GM12873 (cell line): ENCODE results near the gene SKIDA1.

Source experiments
- TF ChIP-seq, protein P1 (sequence below): IDR thresholded peaks from 2 replicates; pipeline ENCODE4 v1.5.1; 2012; ENCODE audit warnings: low read depth, mild to moderate bottlenecking, moderate library complexity, low read length, control low read depth; ENCODE audit not compliant: insufficient read depth; ENCODE audit errors: missing control alignments

Gene SKIDA1

DNA sequence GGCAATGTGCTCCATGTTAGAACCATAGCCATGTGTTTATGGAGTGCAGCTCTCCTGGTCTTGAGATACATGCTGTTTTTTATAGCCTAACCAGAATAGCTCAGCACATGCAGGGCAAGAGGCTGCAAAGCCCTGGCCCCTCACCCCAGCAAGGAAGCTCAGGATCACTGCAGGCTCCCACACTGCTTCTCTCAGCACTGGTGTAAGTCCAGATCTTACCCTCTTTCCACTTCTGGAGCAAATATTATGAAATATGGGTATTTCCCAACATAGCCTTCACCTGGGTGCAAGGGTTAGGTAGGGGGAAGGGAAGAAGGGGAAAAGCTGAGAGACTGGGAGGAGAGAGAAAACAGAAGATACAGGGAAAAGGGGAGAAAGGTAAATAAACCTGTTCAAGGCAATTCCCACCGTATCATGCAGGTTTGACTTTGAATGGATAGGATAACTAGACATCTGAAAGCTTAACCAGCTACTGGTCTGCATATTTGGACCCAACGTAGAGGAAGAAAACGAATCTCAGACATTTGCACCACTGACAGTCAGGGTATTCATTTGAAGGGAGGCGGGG, 19.7 kb downstream of the SKIDA1 start:
- TF ChIP-seq, protein P1, sequence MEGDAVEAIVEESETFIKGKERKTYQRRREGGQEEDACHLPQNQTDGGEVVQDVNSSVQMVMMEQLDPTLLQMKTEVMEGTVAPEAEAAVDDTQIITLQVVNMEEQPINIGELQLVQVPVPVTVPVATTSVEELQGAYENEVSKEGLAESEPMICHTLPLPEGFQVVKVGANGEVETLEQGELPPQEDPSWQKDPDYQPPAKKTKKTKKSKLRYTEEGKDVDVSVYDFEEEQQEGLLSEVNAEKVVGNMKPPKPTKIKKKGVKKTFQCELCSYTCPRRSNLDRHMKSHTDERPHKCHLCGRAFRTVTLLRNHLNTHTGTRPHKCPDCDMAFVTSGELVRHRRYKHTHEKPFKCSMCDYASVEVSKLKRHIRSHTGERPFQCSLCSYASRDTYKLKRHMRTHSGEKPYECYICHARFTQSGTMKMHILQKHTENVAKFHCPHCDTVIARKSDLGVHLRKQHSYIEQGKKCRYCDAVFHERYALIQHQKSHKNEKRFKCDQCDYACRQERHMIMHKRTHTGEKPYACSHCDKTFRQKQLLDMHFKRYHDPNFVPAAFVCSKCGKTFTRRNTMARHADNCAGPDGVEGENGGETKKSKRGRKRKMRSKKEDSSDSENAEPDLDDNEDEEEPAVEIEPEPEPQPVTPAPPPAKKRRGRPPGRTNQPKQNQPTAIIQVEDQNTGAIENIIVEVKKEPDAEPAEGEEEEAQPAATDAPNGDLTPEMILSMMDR: no peak

DNA sequence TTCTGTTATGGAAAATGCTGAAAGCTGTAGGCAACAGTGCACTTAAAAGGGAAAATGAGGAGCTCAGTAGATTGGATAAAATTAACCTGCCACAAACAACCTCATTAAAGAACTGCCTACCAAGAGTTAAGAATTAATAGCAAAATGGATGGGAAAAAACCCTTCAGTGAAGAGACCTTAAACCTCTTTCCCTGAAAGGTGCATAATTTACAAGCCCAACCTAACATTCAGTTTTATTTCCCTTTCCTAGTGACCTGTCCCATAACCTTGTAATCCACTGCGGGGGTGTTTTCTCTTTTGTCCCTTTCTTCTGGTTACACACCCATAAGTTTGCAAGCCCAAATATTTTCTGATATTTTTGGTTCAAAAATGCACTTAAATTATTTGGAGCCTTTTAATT, 21.9 kb downstream of the SKIDA1 start:
- TF ChIP-seq, protein P1: no peak

DNA sequence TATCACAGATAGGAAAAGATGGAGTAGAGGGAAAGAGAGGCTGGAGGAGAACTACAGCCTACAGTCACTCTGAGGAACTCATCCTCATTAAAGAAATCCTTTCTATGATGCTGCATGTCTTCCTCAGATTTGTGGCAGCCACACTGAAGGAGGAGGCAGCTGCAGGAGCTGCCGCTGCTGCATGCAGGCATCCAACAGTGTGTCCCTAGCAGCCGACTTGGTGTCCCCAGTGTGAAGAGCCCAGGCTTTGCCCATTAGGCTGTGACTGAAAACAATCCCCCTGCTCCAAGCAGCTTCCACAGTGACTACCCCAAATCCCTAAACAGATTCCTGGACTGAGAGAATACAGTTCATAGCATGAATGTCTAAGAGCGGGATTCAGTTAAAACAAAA, 23.1 kb downstream of the SKIDA1 start:
- TF ChIP-seq, protein P1: no peak

DNA sequence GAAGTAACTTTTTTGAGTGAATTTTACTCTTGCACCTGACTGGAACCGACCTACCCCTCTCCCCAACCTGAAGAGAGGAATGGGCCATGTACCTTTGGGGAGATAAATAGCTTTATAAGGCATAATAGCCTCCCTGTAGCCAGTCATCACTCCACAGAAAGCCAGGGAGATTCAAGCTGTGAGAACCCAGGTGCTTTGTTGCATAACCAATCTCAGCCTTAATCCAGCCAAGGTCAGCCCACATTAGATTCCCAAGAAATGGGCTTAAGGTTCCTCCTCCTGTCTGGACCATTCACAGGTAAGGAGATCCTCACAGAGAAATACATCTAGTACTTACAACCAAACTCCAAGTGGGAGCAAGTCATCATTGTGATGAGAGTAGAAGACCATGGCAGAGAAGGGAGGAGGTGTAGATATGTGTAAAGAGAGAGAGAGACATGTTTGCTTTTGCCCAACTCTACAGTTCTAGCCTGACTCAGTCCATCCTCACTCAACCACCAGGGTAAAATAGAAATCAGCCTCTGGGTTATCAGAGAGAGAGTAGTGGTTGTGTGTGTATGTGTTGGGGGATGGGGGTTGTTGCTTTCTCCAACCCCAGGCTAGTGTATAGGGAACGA, 23.6 kb downstream of the SKIDA1 start:
- TF ChIP-seq, protein P1: no peak

DNA sequence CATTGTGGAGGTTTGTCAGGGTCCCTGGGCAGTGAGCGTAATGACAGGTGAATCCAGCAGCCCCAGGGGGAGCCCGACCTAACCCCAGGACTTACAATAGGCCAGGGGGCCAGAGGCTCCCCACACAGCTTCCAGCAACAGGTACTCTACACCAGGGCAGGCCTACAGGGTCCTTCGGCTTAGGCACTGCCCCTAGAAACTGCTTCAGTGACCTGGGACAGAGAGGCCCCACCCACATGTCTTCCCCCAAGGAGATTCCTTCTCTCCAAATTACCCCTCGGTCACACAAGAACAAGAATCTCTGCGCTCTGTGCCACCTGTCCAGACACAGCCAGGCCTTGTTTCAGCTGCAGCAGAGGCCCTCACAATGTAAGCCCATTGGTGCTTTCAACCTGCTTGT, 24.4 kb downstream of the SKIDA1 start:
- TF ChIP-seq, protein P1: no peak

DNA sequence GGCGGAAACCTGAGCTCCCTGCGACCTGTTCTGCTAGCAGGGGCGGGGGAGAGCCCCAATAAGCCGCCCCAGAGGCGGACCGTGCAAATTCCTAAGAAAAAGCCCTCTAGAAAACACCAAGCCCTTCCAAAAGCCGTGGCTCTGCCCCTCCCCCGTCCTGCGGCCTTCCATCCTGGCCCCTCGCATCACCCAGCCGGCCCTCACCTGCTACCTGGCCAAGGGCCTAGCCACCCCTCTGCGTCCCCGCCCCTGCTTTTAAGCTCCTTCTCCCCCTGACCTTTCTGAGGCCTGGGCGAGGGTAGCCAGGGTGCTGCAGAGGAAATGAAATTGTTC, 24.9 kb downstream of the SKIDA1 start:
- TF ChIP-seq, protein P1: no peak

DNA sequence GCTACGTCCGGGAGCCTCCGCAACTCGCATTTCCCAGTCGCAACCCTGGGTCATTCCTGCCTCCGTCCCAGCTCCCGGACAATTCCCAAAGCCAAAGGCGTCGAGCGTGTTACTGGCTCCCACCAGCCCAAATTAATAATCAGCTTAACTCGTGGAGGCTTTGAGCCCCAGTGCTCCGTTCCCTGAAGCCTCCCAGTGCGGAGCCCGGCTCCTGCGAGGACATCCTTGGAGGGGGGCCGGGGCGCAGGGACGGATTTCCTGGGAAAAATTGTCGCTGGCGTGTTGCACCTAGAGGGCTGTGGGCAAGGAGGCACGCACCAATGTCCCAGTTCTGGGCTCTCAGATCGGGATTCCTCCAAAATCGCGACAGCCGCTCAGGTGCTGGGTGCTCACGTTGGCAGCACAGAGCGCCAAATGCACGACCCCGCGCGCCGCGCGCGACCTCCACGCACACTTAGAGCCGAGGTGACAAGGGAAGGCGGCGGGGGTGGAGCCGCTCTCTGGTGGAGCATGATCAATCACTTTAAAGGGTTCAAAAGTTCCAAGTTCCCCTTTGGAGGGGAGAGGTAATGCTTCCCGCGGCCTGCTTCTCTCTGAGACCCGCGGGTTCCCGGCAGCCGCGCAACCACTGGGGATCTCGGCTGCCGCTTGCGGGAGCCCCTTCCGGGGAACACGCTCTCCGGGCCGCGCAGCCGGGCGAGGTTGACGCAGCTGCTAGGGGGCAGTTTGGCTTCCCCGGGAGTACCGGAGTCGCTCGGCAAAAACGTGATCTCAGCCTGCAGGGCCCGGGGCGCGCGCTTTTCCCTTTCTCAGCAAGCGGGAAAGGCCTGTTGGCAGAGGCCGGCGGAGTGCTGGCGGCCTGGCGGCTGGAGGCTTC, 25.5 kb downstream of the SKIDA1 start:
- TF ChIP-seq, protein P1: no peak
